Lung (tissue), 12 donors: ENCODE data around the gene RTBDN. TPM values are rescaled to one million over a fixed set of nuclear protein-coding genes. Genes with fewer than 3 reads are reported as not detected.

ENCODE experiments used
- ATAC-seq: fragments of 200-7000 bp; cut with Tn5 transposase; one replicate; pipeline ENCODE4 v1.9.1; 2020; ENCODE audit warnings: moderate number of reproducible peaks; ENCODE audit not compliant: insufficient read depth, low FRiP score
- DNase-seq, 3 donors: peaks; one replicate each; pipeline ENCODE4 v3.0.0-alpha.2; 2013 to 2017
- H3K27ac ChIP-seq, 2 donors: one replicate each; pipeline ENCODE4 v1.5.1; 2013; ENCODE audit warnings: mild to moderate bottlenecking in 2 of 2, moderate library complexity in 2 of 2, control low read depth in 1 of 2, inconsistent platforms in 1 of 2, low read depth in 1 of 2, low read length in 1 of 2
- H3K27me3 ChIP-seq, 3 donors: one replicate each; pipeline ENCODE4 v1.5.1; 2013; ENCODE audit warnings: low read length in 2 of 3; ENCODE audit not compliant: control insufficient read depth in 3 of 3, insufficient read depth in 3 of 3
- H3K36me3 ChIP-seq, 4 donors: one replicate each; pipeline ENCODE4 v1.5.1; 2013; ENCODE audit warnings: low read length in 4 of 4, mild to moderate bottlenecking in 1 of 4, moderate library complexity in 1 of 4; ENCODE audit not compliant: control insufficient read depth in 4 of 4, insufficient read depth in 4 of 4
- H3K4me1 ChIP-seq, 5 donors: one replicate each; pipeline ENCODE4 v1.5.1; 2013; ENCODE audit warnings: low read length in 5 of 5, mild to moderate bottlenecking in 2 of 5, moderate library complexity in 1 of 5; ENCODE audit not compliant: control insufficient read depth in 5 of 5, insufficient read depth in 5 of 5
- H3K4me3 ChIP-seq: one replicate; pipeline ENCODE4 v1.5.1; 2013; ENCODE audit warnings: mild to moderate bottlenecking, control low read depth, moderate library complexity
- H3K9ac ChIP-seq, 2 donors: one replicate each; pipeline ENCODE4 v1.5.1; 2013; ENCODE audit warnings: low read length in 2 of 2, control low read depth in 1 of 2; ENCODE audit not compliant: insufficient read depth in 1 of 2
- H3K9me3 ChIP-seq, 4 donors: one replicate each; pipeline ENCODE4 v1.5.1; 2013; ENCODE audit warnings: low read length in 3 of 4, mild to moderate bottlenecking in 1 of 4, moderate library complexity in 1 of 4; ENCODE audit not compliant: control insufficient read depth in 4 of 4, insufficient read depth in 3 of 4
- WGBS, 2 donors: extraction: QIAGEN DNeasy Blood & Tissue Kit; methylation state at CpG; one replicate each; pipeline ENCODE4 v1.1.7; 2013; 5-methylcytosine and 5-hydroxymethylcytosine counted together
- polyA plus RNA-seq, 2 donors: library from polyadenylated mRNA; stranded (reverse); fragments of 200-250 nt; gene quantifications; one replicate each; pipeline ENCODE4 v1.2.1, GENCODE V29; 2013
- total RNA-seq, 2 donors: library from RNA; depleted of rRNA in 1 of 2; stranded (reverse); fragments of >200 nt in 1 of 2; gene quantifications; one replicate each; pipeline ENCODE4 v1.2.1, GENCODE V29; 2014 to 2021
- TF ChIP-seq, protein P1 (sequence below): IDR thresholded peaks from 2 replicates; pipeline ENCODE4 v1.5.1; 2012; ENCODE audit warnings: mild to moderate bottlenecking; ENCODE audit errors: control extremely low read depth, extremely low read depth
- donor health status: control.
- donor health status: control.
- donor health status: Bipolar disorder and iron deficiency.
- donor health status: healthy.
- donor health status: DM: yes; HTN: yes; CAD: no.

Gene RTBDN
- total and polyA plus RNA-seq, 4 donors = not detected

DNA sequence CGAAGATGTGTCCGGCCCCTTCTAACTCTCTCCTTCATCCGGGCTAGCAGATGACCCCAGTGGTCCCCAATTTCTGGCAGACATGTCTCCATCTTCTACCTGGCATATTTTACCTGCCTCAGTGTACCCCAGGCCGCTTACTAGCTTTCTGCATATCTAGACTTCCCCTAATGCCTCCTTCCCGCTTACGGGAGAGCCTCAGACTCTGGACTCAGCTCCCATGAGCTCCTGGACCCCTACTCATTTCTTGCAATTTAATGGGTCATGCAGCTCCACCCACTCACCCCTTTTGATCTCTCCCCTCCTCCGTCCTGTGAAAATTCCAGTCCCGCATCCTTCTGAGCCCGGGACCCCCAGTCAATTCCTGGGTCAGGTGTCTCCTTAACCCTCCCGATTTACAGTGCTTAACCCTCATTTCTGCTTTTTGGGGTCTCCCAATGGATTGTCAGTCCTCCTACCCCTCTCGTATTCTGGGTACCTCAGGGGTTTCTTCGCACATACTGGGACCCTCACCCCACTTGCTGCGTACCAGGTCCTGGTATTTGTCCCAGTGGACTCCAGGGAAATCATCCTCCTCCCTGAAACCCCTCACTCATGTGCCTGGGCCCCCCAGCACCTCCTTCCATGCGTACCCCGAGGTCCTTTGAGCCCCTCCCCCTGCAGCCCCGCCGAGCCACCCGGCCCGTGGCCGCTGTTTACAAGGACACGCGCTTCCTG lies 43.6 kb downstream of the RTBDN start:
- WGBS, 2 donors = 0 to 1% methylated on average over 20 to 22 of the region's 22 CpGs
- Histone ChIP-seq H3K36me3 (no peaks in the 10 kb centered on the region), H3K27me3 (no peaks in the 10 kb centered on the region), H3K4me1 (peaks cover 0 to 65% (median 23%) of the 10 kb centered on the region in 5 donors), H3K9me3 (no peaks in the 10 kb centered on the region), H3K4me3 (peak overlapping the region; percentile 60), H3K27ac (peak overlapping the region; percentile 98 to 100), H3K9ac (peak overlapping the region; percentile 42 to 85)
- TF ChIP-seq, protein P1, sequence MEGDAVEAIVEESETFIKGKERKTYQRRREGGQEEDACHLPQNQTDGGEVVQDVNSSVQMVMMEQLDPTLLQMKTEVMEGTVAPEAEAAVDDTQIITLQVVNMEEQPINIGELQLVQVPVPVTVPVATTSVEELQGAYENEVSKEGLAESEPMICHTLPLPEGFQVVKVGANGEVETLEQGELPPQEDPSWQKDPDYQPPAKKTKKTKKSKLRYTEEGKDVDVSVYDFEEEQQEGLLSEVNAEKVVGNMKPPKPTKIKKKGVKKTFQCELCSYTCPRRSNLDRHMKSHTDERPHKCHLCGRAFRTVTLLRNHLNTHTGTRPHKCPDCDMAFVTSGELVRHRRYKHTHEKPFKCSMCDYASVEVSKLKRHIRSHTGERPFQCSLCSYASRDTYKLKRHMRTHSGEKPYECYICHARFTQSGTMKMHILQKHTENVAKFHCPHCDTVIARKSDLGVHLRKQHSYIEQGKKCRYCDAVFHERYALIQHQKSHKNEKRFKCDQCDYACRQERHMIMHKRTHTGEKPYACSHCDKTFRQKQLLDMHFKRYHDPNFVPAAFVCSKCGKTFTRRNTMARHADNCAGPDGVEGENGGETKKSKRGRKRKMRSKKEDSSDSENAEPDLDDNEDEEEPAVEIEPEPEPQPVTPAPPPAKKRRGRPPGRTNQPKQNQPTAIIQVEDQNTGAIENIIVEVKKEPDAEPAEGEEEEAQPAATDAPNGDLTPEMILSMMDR = no peak
- no peak for ATAC-seq
- DNase-seq = peak in 1 of 3 donors; percentile 41

DNA sequence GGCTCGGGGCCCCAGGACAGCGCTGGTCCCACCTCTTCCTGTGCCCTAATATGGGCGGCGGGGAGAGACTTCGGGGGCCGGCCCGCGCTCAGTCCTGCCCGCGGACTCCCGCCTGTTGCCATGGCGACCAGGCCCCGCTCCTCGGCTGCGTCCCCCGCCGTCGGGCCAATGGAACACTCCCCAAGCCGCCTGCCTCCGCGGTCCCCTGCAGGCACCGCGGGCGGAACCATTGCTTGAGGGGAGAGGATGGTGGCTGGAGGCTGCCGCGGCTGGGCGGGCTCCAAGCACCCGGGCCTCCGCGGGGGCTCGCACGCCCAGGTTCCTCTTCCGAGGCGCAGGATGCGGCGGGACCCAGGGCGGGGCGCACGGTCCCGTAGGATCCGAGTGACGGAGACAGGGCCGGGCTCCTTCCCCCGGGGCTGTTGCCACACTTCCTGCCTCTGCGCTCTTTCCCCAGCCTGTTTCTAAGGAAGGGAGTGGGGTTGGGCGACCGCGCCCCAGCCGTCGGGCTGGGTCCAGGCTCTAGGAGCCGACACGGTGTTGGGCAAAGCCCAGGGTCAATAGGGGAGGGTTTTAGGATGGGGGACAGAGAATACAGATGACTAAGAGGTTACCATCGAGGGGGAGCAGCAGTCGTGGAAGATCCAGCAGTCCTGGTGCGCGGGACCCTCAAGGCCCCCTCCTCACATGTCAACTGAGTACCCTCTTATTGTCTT lies 44.3 kb downstream of the RTBDN start:
- Histone ChIP-seq H3K36me3 (no peaks in the 10 kb centered on the region), H3K27me3 (no peaks in the 10 kb centered on the region), H3K27ac (peak overlapping the region; percentile 98 to 100), H3K9me3 (no peaks in the 10 kb centered on the region), H3K9ac (peak overlapping the region; percentile 42 to 85), H3K4me1 (peaks cover 0 to 72% (median 30%) of the 10 kb centered on the region in 5 donors), H3K4me3 (peak overlapping the region; percentile 60)
- ATAC-seq (peak; percentile 57), DNase-seq (peak; percentile 97 to 98 (median 97))
- TF ChIP-seq, protein P1 = no peak
- 0 to 1% methylated on average over 50 to 56 of the region's 56 CpGs for WGBS, 2 donors

DNA sequence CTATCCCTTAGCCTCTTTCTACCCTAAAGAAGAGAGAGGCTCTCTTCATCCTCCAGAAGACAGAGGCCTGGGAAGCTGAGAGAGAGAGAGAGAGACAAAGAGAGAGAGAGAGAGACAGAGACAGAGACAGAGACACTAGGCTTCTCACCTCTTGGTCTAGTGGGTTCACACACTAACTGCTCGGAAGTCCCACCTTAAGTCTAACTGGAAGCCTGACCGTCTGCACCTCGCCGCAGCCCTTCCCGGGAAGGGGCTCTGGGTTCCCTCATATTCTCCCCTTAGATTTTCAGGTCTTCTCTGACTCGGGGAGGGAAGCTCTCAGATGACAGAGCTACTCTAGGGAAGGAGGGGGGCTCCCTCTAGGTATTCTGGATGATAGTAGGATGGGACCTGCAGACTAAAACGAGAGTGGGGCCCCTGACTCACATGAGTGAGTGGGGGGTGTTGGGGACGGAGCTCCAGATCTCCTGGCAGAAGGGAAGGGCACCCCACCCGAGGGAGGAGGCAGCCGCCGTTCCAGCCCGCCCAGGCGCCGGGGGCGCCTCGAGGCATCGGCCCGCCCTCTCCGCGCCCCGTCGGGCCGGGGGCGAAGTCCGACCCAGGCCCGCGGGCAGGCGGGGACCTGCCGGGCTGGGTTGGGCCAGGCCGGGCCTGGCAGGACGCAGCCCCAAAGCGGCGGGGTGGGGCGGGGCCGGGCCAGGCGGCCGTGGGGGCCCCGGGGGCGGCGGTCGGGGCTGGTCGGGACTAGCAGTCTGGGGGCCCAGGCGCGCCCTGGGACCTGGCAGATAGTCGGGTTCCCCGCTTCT lies 45.1 kb downstream of the RTBDN start:
- H3K4me3 ChIP-seq = peak overlapping the region; percentile 50
- H3K9me3 ChIP-seq = no peaks in the 10 kb centered on the region
- WGBS, 2 donors = 1% methylated on average over 17 to 46 of the region's 46 CpGs
- peak overlapping the region; percentile 25 to 67 for H3K9ac ChIP-seq
- ATAC-seq = no peak
- peaks cover 0 to 79% (median 38%) of the 10 kb centered on the region in 5 donors for H3K4me1 ChIP-seq
- no peaks in the 10 kb centered on the region for H3K27me3 ChIP-seq
- peak overlapping the region; percentile 98 to 100 for H3K27ac ChIP-seq
- TF ChIP-seq, protein P1 = no peak
- DNase-seq = peak in 1 of 3 donors; percentile 54
- no peaks in the 10 kb centered on the region for H3K36me3 ChIP-seq
